Measurements from ENCODE around the gene DMAC2.
"Not testable (repeated sequence)": the region's sequence is repeated elsewhere in the genome, so short reads cannot be mapped to it uniquely, and the experiment has no call there.

DMAC2 gene

DNA sequence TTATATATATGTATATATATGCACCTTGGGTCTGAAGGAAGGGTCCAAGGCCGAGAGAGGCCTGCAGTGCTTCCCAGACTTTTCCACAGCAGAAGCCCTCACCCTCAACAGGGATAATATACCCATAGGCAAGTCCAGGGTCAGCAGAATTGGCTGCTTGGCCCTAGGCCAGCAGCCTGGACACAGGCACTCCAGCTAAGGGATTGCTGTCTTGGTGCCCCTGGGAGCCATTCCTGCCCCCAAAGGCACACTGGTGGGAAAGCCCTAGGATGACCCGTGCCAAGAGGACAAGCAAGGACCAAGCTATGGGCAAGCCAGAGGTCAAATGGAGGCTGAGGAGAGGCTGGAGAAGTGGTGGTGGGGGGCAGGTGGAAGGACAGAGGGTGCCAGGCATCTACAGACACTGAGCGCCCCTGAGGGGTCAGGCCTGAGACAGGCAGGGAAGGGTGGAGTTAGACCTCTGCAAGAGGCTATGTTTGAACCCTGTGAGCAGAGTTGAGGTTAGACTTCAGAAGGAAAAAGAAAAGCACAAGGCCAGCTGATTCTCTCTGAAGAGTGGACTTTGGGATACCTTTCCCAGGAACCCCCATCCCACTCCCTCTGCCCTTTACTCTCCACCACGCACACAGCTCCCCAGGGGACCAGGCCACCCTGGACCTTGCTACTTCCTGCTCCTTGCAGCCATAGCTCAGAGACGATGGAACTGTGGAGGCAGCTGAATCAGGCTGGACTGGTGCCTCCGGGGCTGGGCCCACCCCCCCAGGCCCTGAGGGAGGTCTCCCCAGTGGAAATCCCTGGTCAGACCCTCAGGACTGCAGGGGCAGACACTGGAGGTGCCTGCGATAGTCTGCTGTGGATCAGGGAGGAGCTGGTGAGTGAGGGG lies 3.0 kb upstream of the DMAC2 start, which contains the start of gene ERICH4:
Gene ERICH4 (plus strand): TSS at position 684 of the 883 bp plus-strand sequence. CDS start 14 bp downstream, at position 698.
- DNase-seq (ENCODE audit: low spot score), result no peak

DNA sequence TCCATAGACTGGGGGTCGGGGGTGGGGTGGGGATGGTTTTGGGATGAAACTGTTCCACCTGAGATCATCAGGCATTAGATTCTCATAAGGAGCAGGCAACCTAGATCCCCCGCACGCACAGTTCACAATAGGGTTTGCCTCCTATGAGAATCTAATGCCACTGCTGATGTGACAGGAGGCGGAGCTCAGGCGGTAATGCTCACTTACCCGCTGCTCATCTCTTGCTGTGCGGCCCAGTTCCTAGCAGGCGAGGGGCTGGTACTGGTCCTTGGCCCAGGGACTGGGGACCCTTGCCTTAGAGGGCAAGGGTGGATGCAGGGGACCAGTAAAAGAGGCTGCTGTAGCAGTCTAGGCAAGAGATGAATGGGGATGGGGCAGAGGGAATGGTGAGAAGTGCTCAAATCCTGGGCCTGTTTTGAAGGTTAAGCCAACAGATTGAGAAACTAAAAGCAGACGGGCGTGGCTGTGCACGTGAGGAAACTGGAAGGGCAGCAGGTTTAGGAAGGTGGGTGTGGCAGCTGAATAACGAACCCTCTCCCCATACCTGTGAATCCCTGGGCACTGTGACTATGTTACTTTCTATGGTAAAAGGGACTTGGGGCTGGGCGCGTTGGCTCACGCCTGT lies 1.7 kb upstream of the DMAC2 start:
- DNase-seq (ENCODE audit: low spot score), result no peak

DNA sequence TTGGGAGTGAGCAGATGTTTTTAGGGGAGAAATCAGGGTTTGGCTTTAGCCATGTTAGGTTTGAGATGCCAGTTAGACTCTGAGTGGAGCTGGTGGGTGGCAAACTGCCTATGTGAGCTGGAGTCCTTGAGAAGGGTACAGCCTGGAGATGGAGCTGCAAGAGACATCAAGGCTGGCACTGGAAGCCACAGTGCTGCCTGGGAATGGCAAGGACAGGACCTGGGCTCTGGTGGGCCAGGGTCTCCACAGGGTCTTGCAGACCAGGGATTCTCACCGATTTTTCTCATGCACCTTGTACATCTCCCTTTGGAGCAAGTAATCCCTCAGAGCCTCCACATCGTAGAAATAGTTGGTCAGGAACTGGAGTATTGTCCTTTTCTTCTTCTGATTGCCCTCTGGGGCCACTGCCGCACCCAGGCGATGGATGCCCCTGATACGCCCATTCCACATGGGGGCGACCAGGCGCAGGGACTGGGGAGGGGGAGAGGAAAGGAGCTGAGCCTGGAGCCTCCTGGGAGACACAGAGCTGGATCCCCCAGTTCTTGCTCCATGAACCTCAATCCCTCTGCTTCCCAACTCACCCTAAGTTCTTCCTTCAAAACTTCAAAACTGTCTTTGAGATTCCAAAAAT lies 1.7 kb downstream of the DMAC2 start:
- no peak for DNase-seq (ENCODE audit: low spot score)

DNA sequence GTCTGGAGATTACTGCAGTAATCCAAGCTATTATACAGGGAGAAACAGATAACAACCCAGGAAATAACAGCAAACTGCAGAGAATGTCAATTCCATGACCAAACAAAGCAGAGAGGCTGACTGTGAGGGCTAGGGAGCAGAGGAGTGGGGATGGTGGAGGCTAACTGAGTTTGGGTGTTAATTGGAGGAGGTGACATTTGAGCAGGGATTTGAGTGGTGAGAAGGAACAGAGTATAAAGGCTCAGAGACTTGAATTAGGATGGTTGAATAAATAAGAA lies 3.1 kb downstream of the DMAC2 start:
- no peak for DNase-seq (ENCODE audit: low spot score)

DNA sequence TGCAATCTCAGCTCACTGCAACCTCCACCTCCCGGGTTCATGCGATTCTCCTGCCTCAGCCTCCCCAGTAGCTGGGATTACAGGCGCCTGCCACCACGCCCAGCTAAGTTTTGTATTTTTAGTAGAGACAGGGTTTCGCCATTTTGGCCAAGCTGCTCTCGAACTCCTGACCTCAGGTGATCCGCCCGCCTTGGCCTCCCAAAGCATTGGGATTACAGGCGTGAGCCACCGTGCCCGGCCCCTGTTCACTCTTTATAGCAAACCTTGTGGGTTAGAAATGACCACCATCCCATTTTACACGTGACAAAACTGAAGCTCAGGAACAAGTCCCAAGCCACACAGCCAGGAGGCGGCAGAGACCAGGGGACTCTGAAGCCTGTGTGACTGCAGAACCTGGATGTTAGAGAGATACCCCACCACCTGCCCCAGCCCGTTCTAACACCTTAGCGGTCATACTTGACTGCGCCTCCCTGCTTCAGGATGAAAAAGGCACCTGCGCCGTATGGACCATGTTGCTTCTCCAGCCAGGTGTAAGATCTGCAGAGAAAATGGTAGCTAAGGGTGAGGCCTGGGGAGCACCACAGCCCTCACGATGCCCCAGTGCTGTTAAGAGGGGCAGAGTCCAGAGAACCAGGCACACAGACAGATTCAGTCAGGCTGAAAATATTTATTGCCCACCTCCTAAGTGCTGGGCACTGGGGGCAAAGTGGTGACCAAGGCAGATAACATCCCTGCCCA lies 3.6 kb downstream of the DMAC2 start:
- no peak for DNase-seq (ENCODE audit: low spot score)

DNA sequence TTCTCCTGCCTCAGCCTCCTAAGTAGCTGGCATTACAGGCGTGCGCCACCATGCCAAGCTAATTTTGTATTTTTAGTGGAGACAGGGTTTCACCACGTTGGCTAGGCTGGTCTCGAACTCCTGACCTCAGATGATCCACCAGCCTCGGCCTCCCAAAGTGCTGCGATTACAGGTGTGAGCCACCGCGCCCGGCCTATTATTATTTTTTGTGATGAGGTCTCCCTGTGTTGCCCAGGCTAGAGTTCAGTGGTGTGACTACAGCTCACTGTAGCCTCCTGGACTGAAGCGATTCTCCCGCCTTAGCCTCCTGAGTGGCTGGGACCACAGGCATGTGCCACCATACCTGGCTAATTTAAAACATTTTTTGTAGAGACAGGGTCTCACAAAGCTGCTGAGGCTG lies 4.3 kb downstream of the DMAC2 start:
- not testable (repeated sequence) for DNase-seq (ENCODE audit: low spot score)

DNA sequence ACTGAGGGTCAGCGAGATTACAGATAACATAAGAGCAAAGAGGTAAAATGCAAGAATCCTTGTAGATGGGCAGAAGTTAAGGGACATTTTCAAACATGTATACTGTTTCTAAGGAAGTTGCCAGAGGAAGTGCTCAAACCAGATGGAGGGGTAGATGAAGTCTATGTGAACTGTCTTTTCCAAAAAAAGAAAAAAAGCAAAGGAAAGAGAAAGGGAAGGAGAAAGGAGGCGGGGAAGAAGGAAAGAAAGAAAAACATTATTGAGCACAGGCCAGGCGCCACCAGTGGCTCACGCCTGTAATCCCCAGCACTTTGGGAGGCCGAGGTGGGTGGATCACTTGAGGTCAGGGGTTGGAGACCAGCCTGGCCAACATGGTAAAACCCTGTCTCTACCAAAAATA lies 5.3 kb downstream of the DMAC2 start:
- no peak for DNase-seq (ENCODE audit: low spot score)

DNA sequence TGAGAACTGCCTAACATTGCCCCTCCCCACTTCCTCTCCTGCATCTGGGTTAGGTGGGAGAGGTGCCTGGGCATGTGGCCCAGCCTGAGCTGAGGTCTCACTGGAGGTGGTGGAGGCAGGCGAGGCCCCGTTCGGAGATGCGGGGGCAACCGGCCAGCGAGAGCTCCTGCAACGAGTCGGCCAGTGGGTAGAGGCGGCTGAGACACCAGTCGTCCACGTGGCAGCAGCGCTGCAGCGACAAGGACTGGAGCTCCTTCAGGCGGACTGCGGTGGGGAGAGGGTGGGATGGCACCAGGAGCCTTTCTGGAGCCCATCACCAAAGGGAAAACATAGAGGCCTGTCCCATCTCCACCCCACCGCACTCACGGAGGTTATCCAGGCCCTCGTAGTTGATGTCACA lies 6.5 kb downstream of the DMAC2 start:
- no peak for DNase-seq (ENCODE audit: low spot score)

DNA sequence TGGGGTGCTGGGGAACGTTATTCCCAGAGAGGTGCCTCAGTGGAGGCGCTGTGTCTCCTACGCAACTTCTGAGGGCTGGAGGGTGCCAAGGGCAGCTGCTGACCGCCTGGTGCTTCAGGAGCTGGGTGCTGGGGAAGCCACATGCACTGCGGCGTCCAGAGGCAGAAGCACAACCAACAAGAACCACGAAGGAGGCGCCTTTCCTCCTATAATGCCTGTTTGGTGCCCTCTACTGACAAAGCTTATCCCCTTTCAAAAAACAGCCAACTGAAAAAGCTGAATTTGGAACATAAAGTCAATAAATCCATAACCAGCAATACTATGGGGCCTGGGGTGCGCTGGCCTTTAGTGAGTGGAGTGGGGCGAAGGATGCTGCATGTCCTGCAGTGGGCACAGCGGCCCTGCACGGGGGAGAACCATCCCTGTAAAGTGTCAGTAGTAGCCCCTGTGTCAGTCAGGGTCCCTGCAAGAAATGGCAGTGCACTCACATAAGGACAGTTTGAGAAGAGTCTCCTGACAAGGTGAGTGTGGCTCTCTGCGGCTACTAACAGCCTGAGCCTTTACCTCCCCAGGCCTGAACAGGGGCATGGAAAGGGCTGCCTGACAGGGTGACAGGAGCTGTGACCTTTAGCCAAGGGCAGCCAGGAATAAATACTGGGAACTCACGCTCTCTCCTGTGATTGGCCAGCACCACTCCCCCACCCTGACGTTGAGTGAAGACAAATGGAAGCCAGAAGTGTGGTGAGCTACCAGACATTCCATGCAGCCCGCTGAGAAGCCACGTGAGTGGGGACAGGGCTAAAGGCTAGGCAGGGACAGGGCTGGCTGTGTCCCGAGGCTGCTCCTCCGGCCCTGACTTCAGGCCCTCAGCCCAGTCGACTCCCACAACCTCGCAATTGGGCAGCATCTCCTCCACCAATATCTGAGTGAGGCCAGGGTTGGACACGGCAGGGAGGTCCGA lies 8.0 kb downstream of the DMAC2 start:
- DNase-seq (ENCODE audit: low spot score), result peak; percentile 61

DNA sequence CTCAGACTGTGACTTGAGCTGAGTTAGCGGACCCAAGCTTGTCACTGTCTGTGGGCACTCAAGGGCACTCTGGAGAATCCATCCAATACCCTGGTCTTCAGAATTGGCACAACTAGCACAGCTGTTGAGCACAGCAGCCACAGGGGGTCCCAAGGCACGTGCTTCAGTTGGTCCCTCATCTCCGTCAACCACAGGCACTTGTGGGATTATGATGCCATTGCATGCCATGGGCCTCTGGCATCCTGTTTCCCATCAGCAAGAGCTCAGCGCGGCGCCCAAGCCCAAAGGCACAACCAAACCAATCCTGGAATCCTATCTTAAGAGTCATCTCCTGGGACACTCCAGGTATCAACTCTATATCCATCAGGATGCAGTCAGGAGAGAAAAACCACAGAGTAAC lies 8.8 kb downstream of the DMAC2 start:
- DNase-seq (ENCODE audit: low spot score), result no peak

DNA sequence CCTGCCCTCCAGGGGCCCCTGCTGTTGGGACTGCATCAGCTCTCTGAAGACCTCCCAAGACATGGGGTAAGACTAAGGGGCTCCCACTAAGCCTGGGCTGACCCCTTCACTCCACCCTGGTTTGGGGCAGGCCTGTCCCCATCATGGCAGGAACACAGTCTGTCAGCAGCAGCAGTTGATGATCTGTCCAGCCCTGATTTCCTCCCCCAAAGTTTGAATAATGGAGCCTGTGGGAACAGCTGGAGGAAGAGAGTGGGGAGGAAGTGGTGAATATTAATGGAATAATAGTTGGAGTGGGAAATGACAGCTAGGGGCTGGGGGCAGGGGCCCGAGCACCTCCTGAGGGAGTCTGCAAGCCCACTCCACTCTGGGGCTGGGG lies 11.2 kb downstream of the DMAC2 start:
- no peak for DNase-seq (ENCODE audit: low spot score)

DNA sequence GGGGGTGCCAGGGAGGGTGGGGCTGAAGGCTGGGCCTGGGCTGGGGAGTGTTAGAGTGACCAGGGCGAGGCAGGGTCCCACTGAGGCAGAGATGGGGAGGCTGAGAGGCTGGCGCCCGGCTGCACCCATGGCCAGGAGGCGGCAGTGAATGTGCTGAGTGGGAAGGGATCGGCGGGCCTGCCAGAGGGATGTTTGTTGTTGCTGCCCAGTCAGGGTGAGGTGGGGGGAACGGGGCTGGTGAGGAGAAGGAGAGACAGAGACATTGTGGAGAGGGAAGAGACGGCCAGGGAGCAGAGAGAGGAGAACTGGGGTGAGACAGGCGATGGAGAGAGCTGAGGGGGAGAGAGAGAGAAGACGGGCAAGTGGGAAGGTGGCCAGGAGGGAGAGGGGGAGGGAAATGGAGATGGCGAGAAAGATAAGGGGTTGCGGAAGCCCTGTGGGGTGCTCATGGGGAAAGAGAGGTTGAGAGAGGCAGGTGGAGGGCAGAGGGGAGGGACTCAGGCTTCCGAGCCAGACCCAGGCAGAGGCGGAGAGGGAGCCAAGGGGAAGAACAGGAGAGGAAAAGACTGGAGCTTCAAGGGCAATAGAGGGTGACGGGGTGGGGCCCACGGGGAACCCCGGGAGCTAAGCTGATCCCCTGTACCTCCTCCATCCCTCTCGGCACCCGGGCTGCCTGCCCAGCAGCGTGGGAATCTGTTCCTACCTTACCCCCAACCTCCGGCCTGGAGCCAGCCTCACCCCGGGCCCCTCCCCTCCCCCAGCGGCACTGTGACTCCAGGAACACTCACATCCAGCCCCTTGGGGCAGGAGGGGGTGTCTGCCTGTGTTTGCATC lies 11.8 kb downstream of the DMAC2 start:
- peak; percentile 33 for DNase-seq (ENCODE audit: low spot score)

DNA sequence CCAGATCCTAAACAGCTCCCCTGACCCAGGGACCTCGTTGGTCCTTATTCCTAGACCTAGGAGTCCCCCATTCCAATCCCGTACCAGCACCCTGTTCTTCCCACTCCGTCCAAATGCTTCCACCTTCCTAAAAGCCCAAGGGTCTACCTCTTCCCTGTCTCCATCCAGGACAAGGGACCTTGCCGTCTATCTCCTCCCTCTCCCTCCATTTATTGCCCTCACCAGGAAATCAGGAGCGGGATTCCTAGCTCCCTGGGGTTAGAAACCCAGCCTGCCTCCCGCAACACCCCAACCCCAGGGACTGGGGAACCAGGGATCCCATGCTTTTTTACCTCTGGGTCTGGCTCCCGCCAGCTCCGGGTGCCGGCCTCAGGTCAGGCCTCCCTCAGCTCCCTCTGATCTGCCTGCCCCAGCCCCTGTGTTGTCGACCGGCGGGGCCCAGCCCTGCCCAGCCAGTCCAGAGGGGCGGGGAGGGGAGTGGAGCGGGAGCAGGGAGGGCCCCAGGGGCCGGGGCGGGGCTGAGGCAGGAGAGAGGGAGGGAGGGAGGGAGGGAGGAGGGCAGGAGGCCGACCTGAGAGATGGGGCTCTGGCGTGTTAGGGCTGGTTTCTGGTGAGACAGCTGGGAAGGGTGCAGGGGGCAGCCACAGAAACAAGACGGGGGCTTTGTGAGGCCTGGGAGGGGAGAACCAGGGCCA lies 12.6 kb downstream of the DMAC2 start, which contains the start of gene B3GNT8:
Gene B3GNT8 (minus strand): TSS at position 423 of the 695 bp plus-strand sequence. CDS start 596 bp downstream, outside the sequence.
- no peak for DNase-seq (ENCODE audit: low spot score)

DNA sequence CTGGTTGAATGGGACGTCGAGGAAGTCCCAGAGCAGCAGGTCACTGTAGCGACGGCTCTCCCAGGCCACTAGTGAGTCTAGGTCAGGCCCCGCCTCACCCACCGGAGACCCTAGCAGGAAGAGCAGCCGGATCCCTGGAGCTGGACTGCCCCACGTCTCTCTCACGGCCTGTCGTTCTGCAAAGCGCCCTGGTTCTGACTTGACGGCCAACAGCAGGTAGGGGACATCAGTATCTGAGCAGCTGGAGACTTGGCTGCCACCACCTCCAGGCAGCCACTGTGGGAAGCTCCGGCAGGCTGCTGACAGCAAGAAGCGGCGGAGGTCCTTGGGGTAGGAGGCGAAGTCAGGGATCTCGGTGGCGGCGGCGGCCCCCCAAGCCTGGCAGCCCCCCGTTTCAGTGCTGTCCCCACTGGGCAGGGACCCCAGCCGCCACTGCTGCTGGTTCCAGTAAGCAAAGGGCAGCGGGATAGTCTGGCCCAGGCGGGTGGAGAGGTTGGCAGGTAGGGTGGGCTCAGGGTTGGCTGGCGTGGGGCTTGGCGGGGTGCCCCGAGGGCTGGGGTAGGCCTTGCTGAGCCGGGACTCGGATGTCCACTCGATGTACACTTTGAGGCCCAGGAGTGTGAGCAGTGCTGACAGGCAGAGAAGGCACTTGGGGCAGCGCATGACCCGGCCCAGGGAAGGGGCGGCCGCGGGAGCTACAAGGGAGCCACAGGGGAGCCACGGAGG lies 13.4 kb downstream of the DMAC2 start:
- no peak for DNase-seq (ENCODE audit: low spot score)

DNA sequence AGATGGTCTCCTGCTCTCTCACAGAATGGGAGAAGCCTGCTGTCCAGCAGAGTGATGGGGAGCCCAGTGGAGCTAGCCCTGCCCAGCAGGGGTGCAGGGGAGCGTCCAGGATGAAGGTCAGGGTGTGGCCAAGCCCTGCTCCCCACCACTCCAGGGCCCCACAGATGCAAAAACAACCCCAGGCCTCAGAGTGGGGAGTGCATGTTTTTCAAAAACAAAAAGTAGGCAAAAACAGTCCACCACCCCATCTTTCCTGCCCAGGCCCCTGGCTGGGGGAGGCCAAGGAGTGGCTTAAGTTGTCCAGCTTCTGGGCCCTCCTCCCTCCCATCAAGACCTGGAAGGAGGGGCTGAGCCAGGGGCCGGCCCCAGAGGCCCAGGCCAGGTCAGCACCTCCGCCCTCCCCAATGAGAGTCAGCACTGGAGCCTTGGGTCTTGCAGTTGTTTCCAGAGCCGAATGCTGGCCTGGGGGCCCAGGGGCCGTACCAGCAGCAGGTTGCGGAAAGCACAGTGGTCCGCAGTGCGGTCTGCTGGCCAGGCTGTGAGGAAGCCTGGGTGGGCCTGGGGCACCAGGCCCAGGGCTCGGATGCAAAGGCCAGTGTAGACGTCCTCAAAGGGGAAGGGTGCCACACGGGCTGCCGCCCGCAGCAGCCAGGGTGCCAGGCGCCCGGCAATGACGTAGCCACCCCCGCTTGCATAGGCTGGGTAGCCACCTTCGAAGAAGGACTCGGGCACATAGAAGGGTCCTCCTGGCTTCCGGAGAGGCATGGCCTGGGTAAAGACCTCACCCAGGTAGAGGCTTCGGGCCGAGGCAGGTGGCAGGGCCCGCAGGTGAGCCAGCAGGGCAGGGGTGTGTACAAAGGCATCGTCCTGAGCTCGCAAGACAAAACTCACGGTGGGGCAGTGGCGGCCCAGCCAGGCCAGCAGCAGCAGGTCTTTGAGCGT lies 14.3 kb downstream of the DMAC2 start:
- DNase-seq (ENCODE audit: low spot score), result no peak

DNA sequence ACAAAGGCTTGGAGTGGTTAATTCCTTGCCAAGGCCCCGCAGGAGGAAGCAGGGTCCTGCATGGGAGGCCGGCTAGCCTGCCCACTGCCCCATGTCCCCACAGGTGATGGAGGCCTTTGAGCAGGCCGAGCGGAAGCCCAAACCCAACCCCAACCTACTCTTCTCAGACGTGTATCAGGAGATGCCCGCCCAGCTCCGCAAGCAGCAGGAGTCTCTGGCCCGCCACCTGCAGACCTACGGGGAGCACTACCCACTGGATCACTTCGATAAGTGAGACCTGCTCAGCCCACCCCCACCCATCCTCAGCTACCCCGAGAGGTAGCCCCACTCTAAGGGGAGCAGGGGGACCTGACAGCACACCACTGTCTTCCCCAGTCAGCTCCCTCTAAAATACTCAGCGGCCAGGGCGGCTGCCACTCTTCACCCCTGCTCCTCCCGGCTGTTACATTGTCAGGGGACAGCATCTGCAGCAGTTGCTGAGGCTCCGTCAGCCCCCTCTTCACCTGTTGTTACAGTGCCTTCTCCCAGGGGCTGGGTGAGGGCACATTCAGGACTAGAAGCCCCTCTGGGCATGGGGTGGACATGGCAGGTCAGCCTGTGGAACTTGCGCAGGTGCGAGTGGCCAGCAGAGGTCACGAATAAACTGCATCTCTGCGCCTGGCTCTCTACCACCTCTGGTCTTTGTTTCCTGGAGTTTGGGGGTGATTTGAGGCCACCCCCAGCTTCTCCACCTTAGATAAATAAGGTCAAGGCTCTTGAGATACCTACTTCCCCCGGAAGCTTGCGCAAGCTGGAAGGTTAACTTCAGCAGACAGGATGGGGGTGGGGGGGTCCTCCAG lies 15.2 kb downstream of the DMAC2 start:
- no peak for DNase-seq (ENCODE audit: low spot score)

DNA sequence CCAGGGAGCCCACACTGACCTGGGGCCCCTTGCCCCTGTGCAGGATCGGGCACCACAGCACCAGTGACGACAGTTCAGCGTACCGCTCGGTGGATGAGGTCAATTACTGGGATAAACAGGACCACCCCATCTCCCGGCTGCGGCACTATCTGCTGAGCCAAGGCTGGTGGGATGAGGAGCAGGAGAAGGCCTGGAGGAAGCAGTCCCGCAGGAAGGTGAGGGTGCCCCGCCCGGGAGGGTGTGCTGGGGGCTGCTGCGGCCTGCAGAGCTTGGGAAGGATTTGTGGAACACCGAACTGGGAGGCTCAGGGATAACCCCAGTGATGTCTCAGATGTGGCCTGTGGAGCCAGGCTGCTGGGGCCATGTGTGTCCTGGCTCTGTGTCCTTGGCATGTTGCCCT lies 16.8 kb downstream of the DMAC2 start:
- DNase-seq (ENCODE audit: low spot score), result no peak

Data from Ammon's horn (tissue), 1 donor.